A673 (cell line): ENCODE results near the gene SMOC2. TPM values are rescaled to one million over a fixed set of nuclear protein-coding genes. Genes with fewer than 3 reads are reported as not detected.

Experiments used
- BruUV-seq: library from RNA; stranded (reverse); fragments of 400-500 nt; replicated peaks from 2 replicates; lab custom pipeline; 2021; lab: Mats Ljungman, UMichigan
- CTCF ChIA-PET: fragments of 300-600 bp; sonication (Branson Sonifier 250); formaldehyde crosslinking; loops from one replicate; lab custom pipeline; 2022; ENCODE audit warnings: antibody characterized with exemption; lab: Charles Lee
- POLR2A ChIA-PET: fragments of 300-600 bp; sonication (Branson Sonifier 250); formaldehyde crosslinking; loops from one replicate; lab custom pipeline; 2022; ENCODE audit warnings: antibody characterized with exemption; ENCODE audit not compliant: low non-redundant PET; lab: Charles Lee
- DNase-seq: peaks from one replicate; pipeline ENCODE4 v3.0.0-alpha.2; 2015; ENCODE audit warnings: low spot score
- H3K27ac ChIP-seq: fragments of 200-600 bp; sonication (generic); 2 replicates; pipeline ENCODE4 v1.5.1; 2016; ENCODE audit warnings: mixed run types, low read depth, mild to moderate bottlenecking, mixed read lengths, antibody characterized with exemption, low read length; ENCODE audit not compliant: poor library complexity, severe bottlenecking
- H3K27me3 ChIP-seq: fragments of 200-600 bp; sonication (generic); replicated peaks from 2 replicates; pipeline ENCODE4 v1.6.1; 2017; ENCODE audit warnings: mixed run types, low read depth, mild to moderate bottlenecking, mixed read lengths, antibody characterized with exemption, low read length; ENCODE audit not compliant: insufficient read depth, poor library complexity
- H3K36me3 ChIP-seq: fragments of 200-600 bp; sonication (generic); 2 replicates; pipeline ENCODE4 v1.6.1; 2016; ENCODE audit warnings: mixed run types, mild to moderate bottlenecking, mixed read lengths, antibody characterized with exemption, low read length; ENCODE audit not compliant: insufficient read depth, poor library complexity, severe bottlenecking
- H3K4me1 ChIP-seq: fragments of 200-600 bp; sonication (generic); 2 replicates; pipeline ENCODE4 v1.6.1; 2017; ENCODE audit warnings: mixed run types, mild to moderate bottlenecking, mixed read lengths, antibody characterized with exemption, low read length; ENCODE audit not compliant: insufficient read depth, poor library complexity, severe bottlenecking
- H3K4me3 ChIP-seq: fragments of 200-600 bp; sonication (generic); 2 replicates; pipeline ENCODE4 v1.5.1; 2016; ENCODE audit warnings: low read depth, mixed run types, mild to moderate bottlenecking, mixed read lengths, low read length; ENCODE audit not compliant: poor library complexity, severe bottlenecking
- H3K9me3 ChIP-seq: fragments of 200-600 bp; sonication (generic); 2 replicates; pipeline ENCODE4 v1.6.1; 2016; ENCODE audit warnings: mixed run types, low read depth, mild to moderate bottlenecking, mixed read lengths, antibody characterized with exemption, low read length; ENCODE audit not compliant: poor library complexity, severe bottlenecking
- CTCF ChIP-seq: fragments of 300-800, 200-600 bp; sonication (generic); conservative IDR thresholded peaks from 2 replicates; pipeline ENCODE4 v1.5.1; 2017; ENCODE audit warnings: low read depth, mild to moderate bottlenecking, antibody characterized with exemption, low read length, moderate library complexity, mixed read lengths
- EZH2 ChIP-seq: fragments of 200-600 bp; sonication (generic); IDR thresholded peaks from 2 replicates; pipeline ENCODE4 v1.6.1; 2017; ENCODE audit warnings: borderline replicate concordance, low read depth, mild to moderate bottlenecking, mixed read lengths, antibody characterized with exemption, low read length; ENCODE audit not compliant: poor library complexity, severe bottlenecking
- intact Hi-C: fragments of 100-400 bp; cut with micrococcal nuclease; formaldehyde crosslinking; loops from one replicate; pipeline ENCODE4 v1.10.0; 2022; ENCODE audit not compliant: unreplicated experiment
- total RNA-seq: library from RNA; stranded (reverse); gene quantifications from 2 replicates; pipeline ENCODE4 v1.2.3, GENCODE V29; 2021

Gene SMOC2
- total RNA-seq, 1 experiment from 2014 or later, result 1.8 TPM

GRCh38 chr6:168623736-168624135 is 182.8 kb downstream of the SMOC2 start:
- Histone ChIP-seq H3K4me3 (no peak overlapping the region), H3K27me3 (no peaks in the 10 kb centered on the region), H3K36me3 (no peaks in the 10 kb centered on the region), H3K9me3 (peaks cover 4% of the 10 kb centered on the region), H3K4me1 (no peaks in the 10 kb centered on the region), H3K27ac (no peak overlapping the region)
- POLR2A ChIA-PET, result no interaction called here
- TF ChIP-seq CTCF (no peak), EZH2 (no peak)
- no TSS peak for BruUV-seq
- CTCF ChIA-PET, result no interaction called here
- DNase-seq, result no peak
- intact Hi-C loops, result no loop called here

- CTCF ChIA-PET, result no interaction called here
- Histone ChIP-seq H3K4me3 (no peak overlapping the region), H3K27ac (no peak overlapping the region), H3K27me3 (no peaks in the 10 kb centered on the region), H3K9me3 (peaks cover 4% of the 10 kb centered on the region), H3K36me3 (no peaks in the 10 kb centered on the region), H3K4me1 (no peaks in the 10 kb centered on the region)
- intact Hi-C loops, result no loop called here
- POLR2A ChIA-PET, result no interaction called here
- no peak for DNase-seq
- BruUV-seq, result no TSS peak
- TF ChIP-seq CTCF (no peak), EZH2 (no peak)
Measured at GRCh38 chr6:168624540-168624939, 183.6 kb downstream of the SMOC2 start.

GRCh38 chr6:168624948-168625347 is 184.0 kb downstream of the SMOC2 start:
- CTCF ChIA-PET, result no interaction called here

More at GRCh38 chr6:168624948-168625347, 184.0 kb downstream of the SMOC2 start:
- POLR2A ChIA-PET, result no interaction called here
- DNase-seq, result no peak
- H3K27me3 ChIP-seq, result no peaks in the 10 kb centered on the region
- H3K9me3 ChIP-seq, result peaks cover 4% of the 10 kb centered on the region
- no peak for TF ChIP-seq EZH2
- TF ChIP-seq CTCF, result no peak
- intact Hi-C loops, result no loop called here
- no peaks in the 10 kb centered on the region for H3K36me3 ChIP-seq
- H3K27ac ChIP-seq, result no peak overlapping the region
- no peaks in the 10 kb centered on the region for H3K4me1 ChIP-seq
- BruUV-seq, result no TSS peak
- H3K4me3 ChIP-seq, result no peak overlapping the region
